Measurements from ENCODE around the gene SLC6A18. TPM values are rescaled to one million over a fixed set of nuclear protein-coding genes. Genes with fewer than 3 reads are reported as not detected.

SLC6A18 gene
- total and polyA plus RNA-seq, 9 of the 15 experiments (the other 6 are each of a cell fraction or from before 2014, with no cell fraction given), result not detected

DNA sequence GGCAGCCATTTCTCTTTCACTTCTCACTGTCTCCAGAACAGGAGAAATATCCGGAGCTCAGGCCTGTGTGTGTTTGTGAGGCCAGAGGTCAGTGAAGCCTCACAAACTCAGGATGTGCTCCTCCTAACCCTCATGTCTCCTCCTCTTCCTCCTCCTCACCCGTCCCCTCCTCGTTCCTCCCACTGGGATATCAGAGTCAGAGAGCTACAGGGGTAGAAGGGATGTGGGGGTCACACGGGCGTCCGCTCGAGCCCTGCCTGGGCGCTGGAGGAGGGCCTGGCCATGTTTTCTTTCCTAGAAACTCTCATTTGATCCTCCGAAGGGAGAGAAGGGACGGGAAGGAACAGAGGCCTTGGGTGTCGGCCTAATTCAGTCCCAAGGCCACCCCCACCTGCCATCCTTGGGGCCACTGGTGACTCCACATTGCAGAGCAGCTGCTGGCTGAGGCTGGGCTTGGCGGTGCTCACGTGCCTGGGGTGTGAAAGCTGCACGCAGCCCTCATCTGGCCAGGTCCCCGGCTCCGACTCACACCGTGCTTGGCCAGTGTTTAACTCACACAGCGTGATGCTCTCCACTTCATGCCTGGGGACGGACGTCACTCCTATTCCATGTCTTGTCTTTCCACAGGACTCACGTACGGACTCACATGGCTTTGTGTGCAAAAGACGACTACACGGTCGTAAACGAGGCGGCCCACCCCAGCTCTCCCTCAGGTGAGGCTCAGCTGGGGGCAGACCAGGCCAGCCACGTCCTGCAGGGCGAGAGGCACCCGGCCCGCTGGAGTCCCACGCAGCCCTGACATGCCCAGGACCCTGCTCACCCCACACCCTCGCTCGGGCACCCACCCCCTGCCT lies 46.4 kb upstream of the SLC6A18 start:
- Histone ChIP-seq H3K36me3 (ENCODE audit: control insufficient read depth, insufficient read depth, low read length) (no peaks in the 10 kb centered on the region), H3K4me1 (replicated peaks in 1 of 2; ENCODE audit: control insufficient read depth in 2 of 2, insufficient read depth in 2 of 2, low read length in 2 of 2) (peaks cover 24 to 75% of the 10 kb centered on the region in 2 experiments), H3K4me3 (no peak overlapping the region), H3K9ac (ENCODE audit: insufficient read depth in 1 of 2, low read depth in 2 of 2, low read length in 2 of 2) (peak overlapping the region in 1 of 2 experiments; percentile 54; a peak in 2 of 4 replicates), H3K27me3 (ENCODE audit: control insufficient read depth in 2 of 2, insufficient read depth in 2 of 2, low read length in 2 of 2) (no peaks in the 10 kb centered on the region), H2AFZ (ENCODE audit: low read depth, low read length) (peak overlapping the region; percentile 85), H3K79me2 (ENCODE audit: control insufficient read depth, insufficient read depth, low read length) (no peaks in the 10 kb centered on the region), H3K9me1 (ENCODE audit: control insufficient read depth, insufficient read depth, low read length) (no peaks in the 10 kb centered on the region), H4K20me1 (replicated peaks; ENCODE audit: control insufficient read depth, insufficient read depth, low read length) (no peaks in the 10 kb centered on the region), H3K4me2 (ENCODE audit: insufficient read depth, low read length) (peak overlapping the region; percentile 6; the same call in 1 of the 2 replicates), H3K27ac (ENCODE audit: extremely low read depth, low read depth, low read length) (no peak overlapping the region), H3K9me3 (replicated peaks; ENCODE audit: control insufficient read depth, insufficient read depth, low read depth, low read length) (no peaks in the 10 kb centered on the region)
- CTCF ChIA-PET (ENCODE audit: low intra/inter-chr PET ratio), result no interaction called here
- intact Hi-C loops (cut with micrococcal nuclease), result no loop called here
- WGBS (ENCODE audit: insufficient coverage, low coverage, missing lambda C conversion rate), result 49% methylated on average over 28 of the region's 34 CpGs
- in situ Hi-C loops (cut with MboI), result no loop called here
- ATAC-seq, result peak; percentile 2; the same call in 2 of the 3 replicates
- POLR2A ChIA-PET, result interaction anchor here (0.6 to 0.9 kb wide), 3 partner anchors 28 to 242 kb away, joined by 3 to 4 read pairs (median 3); no protein-coding TSS in a partner anchor
- peak; percentile 74 for FAIRE-seq
- no TSS peak for BruUV-seq (replicated peaks)
- DNase-seq (ENCODE audit: extremely low read depth in 1 of 4, low spot score in 3 of 4), result no peak
- no peak for TF ChIP-seq NCOA1 (IDR thresholded peaks at IDR 0.05; ENCODE audit: low read depth)
- no peak for TF ChIP-seq NR2C2 (CRISPR knock-in tag; IDR thresholded peaks at IDR 0.05)
- TF ChIP-seq NR2C2 (tag; IDR thresholded peaks at IDR 0.05), result peak; percentile 27; the same call in 1 of the 2 replicates
- no peak for TF ChIP-seq EP300 (IDR thresholded peaks at IDR 0.05; ENCODE audit: low read length)
- no peak for TF ChIP-seq ESRRA (IDR thresholded peaks at IDR 0.05; ENCODE audit: borderline replicate concordance, low read depth)
- no peak for TF ChIP-seq ZNF23 (CRISPR knock-in tag; IDR thresholded peaks at IDR 0.05)
- TF ChIP-seq POU5F1 (IDR thresholded peaks at IDR 0.05; ENCODE audit: borderline replicate concordance, low read depth, low read length, partially characterized antibody), result no peak
- TF ChIP-seq, protein P1, sequence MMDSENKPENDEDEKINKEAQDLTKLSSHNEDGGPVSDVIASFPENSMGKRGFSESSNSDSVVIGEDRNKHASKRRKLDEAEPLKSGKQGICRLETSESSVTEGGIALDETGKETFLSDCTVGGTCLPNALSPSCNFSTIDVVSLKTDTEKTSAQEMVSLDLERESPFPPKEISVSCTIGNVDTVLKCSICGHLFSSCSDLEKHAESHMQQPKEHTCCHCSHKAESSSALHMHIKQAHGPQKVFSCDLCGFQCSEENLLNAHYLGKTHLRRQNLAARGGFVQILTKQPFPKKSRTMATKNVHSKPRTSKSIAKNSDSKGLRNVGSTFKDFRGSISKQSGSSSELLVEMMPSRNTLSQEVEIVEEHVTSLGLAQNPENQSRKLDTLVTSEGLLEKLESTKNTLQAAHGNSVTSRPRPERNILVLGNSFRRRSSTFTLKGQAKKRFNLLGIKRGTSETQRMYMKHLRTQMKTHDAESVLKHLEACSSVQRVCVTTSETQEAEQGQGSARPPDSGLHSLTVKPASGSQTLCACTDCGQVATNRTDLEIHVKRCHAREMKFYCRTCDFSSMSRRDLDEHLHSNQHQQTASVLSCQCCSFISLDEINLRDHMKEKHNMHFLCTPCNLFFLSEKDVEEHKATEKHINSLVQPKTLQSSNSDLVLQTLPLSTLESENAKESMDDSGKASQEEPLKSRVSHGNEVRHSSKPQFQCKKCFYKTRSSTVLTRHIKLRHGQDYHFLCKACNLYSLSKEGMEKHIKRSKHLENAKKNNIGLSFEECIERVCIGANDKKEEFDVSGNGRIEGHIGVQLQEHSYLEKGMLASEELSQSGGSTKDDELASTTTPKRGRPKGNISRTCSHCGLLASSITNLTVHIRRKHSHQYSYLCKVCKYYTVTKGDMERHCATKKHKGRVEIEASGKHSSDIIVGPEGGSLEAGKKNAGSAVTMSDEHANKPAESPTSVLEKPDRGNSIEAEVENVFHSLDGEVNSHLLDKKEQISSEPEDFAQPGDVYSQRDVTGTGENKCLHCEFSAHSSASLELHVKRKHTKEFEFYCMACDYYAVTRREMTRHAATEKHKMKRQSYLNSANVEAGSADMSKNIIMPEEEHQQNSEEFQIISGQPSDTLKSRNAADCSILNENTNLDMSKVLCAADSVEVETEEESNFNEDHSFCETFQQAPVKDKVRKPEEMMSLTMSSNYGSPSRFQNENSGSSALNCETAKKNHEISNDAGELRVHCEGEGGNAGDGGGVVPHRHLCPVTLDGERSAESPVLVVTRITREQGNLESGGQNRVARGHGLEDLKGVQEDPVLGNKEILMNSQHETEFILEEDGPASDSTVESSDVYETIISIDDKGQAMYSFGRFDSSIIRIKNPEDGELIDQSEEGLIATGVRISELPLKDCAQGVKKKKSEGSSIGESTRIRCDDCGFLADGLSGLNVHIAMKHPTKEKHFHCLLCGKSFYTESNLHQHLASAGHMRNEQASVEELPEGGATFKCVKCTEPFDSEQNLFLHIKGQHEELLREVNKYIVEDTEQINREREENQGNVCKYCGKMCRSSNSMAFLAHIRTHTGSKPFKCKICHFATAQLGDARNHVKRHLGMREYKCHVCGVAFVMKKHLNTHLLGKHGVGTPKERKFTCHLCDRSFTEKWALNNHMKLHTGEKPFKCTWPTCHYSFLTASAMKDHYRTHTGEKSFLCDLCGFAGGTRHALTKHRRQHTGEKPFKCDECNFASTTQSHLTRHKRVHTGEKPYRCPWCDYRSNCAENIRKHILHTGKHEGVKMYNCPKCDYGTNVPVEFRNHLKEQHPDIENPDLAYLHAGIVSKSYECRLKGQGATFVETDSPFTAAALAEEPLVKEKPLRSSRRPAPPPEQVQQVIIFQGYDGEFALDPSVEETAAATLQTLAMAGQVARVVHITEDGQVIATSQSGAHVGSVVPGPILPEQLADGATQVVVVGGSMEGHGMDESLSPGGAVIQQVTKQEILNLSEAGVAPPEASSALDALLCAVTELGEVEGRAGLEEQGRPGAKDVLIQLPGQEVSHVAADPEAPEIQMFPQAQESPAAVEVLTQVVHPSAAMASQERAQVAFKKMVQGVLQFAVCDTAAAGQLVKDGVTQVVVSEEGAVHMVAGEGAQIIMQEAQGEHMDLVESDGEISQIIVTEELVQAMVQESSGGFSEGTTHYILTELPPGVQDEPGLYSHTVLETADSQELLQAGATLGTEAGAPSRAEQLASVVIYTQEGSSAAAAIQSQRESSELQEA (IDR thresholded peaks at IDR 0.05; ENCODE audit: low read depth), result no peak
- no peak for TF ChIP-seq BMI1 (IDR thresholded peaks at IDR 0.05; ENCODE audit: low read length)
- TF ChIP-seq ELF1 (tag; IDR thresholded peaks at IDR 0.05), result no peak
- TF ChIP-seq, protein P2, sequence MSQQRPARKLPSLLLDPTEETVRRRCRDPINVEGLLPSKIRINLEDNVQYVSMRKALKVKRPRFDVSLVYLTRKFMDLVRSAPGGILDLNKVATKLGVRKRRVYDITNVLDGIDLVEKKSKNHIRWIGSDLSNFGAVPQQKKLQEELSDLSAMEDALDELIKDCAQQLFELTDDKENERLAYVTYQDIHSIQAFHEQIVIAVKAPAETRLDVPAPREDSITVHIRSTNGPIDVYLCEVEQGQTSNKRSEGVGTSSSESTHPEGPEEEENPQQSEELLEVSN (IDR thresholded peaks at IDR 0.05; ENCODE audit: borderline replicate concordance in 1 of 2, extremely low read depth in 1 of 2, insufficient read depth in 1 of 2, insufficient read length in 1 of 2, low read depth in 1 of 2, low read length in 1 of 2, poor library complexity in 1 of 2, severe bottlenecking in 1 of 2), result peak in 1 of 2 experiments; percentile 48
- no peak for TF ChIP-seq SMARCA5 (IDR thresholded peaks at IDR 0.05)

Measured in K562 (cell line).